RKO (cell line): ENCODE results near the gene MAPK10.
A peak's percentile ranks its signal among the peaks of the same experiment; 100 is the strongest.
"Not testable (repeated sequence)": the region's sequence is repeated elsewhere in the genome, so short reads cannot be mapped to it uniquely, and the experiment has no call there.

Source experiments
- DNase-seq: peaks from one replicate; pipeline ENCODE4 v3.0.0-alpha.2; 2016; ENCODE audit warnings: low spot score

MAPK10 gene

DNA sequence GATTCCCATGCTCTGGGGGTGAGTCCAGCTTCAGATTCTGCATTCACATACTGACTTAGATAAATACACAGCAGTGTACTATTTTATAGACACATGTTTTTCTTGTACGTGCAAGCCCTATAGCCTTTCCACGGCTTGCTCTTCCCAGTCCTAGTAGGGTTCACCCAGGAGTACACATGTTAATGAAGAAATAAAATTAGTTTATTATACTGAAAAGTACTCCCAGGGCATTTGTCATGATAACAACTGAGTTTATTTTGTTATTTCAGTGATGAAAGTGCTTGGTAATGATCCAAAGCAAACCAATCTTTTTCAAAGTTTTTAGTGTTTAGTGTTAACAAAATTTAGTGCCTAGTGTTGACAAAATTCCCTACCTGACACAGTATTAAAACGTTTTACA, 21.3 kb downstream of the MAPK10 start:
- no peak for DNase-seq

DNA sequence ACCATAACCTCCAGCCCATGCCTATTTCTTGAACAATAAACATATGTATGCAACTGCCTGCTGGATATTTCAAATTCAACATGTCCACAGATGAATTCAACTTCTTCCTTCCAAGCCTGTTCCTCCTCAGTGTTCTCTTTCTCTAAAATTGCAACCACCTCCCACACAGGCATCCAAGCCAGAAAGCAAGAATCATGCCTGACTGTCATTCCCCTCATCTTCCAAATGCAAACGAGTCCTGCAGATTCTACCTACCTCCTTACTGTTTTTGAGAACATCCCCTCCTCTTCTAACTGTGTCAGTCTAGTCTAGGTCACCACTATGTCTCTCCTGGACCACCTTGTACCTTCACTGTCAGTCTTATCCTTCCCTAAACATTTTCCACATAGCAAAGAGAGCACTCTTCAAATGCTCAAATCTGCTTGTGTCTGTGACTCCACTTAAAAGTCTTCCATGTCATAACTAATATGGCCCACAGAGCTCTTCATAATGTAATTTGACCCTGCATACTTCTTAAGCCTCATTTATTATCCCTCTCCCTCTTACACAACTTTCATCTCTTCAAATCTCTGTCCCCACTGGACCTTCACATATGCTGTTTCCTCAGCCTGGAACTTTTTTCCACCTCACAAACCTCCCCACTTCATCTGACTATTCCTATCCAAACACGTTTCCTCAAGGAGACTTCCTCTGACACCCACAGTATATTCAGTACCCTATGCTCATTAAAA, 25.7 kb downstream of the MAPK10 start:
- no peak for DNase-seq

DNA sequence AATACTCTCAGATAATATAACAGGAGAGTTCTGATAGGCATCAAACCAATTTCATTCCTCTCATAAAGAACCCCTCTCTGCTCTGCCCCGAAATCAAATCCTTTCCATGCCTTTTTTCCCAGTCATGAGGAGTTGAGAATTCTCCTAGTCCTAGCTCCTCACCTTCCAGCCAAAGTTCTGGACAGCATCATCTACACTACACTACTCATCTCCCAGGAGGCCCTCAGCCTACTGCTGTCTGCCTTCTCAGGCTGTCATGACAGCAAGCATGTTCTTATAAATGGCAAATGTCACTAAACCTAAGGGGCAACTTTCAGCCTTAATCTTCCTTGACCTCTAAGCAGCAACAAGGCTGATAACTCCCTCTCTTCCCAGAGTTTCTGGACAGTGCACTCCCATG, 26.6 kb downstream of the MAPK10 start:
- DNase-seq: no peak

DNA sequence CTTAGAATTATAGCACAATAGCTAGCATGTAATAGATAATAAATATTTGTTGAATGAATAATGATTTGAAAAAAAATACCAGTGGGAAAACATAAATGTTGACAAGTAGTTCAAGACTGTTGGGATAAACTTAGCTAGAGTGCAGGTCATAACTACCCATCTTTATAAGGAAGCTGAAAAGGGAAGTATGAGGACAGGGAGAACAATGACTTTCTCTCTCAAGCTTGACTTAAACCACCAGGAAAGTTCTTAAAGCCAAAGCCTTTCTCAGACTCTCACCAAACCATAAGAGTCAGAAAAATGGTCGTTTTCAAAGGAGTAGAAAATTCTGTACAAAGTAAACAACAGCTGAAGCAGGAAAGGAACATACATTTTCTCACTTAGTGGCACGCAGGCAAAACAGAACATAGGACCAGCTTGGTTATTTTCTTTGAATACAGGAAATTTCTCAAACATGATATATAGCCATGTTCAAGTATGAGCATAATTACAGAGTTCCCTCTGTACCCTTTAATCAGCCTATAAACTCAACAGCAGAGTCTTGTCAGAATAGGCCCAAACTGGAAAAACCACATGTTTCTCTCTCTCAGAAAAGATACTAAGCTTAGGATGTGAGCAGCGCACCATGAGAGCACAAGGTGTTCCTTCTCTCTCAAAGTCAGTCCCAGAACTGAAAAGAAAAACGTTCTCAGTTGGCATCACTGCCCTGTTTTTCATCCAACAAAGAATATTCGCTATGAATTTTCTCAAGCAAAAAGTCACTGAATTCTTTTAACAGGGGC, 28.7 kb downstream of the MAPK10 start:
- DNase-seq: no peak

DNA sequence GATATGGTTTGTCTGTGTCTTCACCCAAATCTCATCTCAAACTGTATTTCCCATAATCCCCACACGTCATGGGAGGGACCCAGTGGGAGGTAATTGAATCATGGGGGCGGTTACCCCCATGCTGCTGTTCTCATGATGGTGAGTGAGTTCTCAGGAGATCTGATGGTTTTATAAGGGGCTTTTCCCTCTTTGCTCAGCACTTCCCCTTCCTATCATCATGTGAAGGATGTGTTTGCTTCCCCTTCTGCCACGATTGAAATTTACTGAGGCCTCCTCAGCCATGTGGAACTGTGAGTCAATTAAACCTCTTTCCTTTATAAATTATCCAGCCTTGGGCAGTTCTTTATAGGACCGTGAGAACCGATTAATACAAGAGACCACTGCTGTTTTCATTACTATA, 29.4 kb downstream of the MAPK10 start:
- not testable (repeated sequence) for DNase-seq

DNA sequence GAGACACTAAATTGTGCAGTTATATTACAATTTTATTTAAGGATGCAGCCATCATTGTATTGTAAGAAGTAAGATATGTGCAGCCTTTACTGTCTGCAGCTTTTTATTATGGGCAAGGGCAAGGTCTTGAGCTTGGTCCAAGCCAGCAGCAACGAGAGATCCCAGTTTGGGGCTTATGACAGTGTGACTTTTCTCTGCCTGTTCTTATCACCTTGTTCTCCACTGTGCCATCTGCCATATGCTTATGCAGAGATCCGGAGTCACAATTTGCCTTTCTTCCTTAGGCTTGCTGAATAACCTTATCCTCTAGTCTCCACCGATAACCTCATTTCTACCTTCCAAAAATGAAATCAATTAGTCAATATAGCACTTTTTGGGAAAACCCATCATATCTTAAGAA, 30.4 kb downstream of the MAPK10 start:
- no peak for DNase-seq

DNA sequence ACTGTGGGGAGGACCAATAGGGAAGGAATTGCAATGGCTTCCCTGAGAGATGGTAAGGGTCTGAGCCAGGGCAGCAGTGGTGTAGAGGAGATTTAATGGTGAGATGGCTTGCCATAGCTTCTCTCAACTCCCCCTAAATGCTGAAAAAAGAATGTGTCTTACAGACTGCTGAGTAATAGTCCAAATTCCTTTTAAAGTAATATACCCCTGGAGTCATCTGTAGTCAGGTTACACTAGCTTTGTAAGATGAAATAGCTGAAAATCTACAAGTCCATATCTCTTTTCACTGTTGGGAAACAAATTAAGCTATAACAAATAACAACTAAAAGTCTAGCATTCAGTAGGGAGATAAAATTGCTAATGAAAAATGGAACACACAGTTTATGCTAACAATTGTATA, 33.5 kb downstream of the MAPK10 start:
- peak; percentile 5 for DNase-seq

DNA sequence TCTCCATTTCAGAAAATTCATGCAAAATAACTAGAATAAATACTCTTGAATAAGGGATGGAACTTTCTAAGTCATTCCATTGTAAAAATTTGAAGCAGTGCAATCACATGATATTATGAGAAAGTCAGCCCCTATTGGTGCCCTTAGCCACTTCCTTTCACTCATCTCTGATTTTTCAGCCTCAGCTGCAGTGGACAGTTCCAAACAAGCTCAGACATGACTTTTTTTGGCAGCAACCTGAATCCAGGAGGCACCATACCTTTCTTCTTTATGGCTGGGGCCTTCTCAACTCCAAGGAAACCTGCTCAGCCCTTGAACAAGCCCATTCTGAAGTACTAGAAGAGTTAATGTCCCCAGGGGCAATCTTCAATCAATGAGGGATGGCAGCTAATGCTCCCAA, 40.5 kb downstream of the MAPK10 start:
- no peak for DNase-seq

DNA sequence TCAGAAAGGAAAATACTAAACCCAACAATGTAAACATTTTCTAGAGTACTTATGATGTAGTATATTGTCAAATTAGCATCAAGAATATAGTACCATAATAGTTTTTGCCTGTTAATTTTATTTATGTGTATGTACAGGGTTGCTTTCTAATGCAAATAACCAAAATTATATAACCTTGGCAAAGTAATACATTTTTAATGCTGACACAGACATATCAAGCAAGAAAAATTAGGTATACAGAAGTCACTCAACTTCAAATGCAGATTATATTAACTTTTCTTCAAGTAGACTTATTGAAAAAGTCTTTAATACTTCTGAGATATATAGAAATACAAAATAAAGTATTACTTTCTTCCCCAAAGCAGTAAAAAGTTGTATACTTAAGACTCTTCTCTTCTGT, 44.3 kb downstream of the MAPK10 start:
- DNase-seq: no peak

DNA sequence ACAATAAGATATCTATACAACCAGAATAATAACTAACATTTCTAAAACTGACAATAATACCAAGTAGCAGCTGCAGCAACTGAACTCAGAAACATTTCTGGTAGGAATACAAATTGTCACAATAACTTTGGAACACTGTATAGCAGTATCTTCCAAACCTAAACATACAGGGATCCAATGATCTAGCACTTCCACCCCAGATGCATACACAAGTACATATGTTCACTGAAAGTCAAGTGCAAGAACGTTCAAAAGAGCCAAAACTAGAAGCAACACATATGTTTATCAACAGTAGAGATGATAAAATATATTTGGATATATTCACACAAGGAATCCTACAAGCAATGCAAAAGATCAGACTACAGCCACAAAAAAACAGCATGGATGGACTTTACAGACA, 46.2 kb downstream of the MAPK10 start:
- no peak for DNase-seq

DNA sequence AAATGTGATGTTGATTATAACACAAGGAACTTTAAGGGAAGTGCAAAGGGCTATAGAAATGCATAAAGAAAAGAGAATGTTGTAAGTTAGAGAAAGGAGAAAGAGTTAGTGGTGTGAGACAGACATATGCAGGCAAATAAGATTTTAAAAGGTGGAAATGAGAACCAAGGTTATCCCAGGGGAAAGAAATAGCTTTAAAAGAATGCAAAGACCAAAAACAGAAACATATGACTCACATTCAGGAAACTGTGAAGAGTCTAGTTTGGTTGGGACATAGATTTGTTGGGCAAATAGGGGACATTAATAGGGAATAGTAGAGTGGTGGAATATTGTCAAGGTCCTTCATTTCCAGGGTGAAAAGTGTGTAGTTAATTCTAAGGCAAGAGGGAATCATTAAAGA, 52.4 kb downstream of the MAPK10 start:
- DNase-seq: no peak

DNA sequence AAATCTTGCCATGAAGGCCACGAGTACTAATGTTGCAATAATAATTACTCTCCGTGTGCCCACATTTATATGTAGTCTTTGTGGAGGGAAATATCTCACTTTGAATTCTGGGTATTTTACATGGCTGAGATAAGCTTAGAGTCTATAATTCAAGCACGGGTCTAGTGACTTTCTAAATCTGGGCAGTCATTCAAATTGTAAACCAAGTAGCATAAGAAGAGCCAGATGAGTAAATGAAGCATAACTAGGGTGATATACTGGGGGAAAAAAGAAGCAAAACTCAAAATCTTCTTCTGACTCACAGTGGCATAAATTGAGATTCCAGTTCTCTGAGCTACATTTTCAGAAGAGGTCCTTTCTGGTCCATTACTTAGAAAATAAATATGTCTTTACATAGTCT, 53.0 kb downstream of the MAPK10 start:
- DNase-seq: no peak

DNA sequence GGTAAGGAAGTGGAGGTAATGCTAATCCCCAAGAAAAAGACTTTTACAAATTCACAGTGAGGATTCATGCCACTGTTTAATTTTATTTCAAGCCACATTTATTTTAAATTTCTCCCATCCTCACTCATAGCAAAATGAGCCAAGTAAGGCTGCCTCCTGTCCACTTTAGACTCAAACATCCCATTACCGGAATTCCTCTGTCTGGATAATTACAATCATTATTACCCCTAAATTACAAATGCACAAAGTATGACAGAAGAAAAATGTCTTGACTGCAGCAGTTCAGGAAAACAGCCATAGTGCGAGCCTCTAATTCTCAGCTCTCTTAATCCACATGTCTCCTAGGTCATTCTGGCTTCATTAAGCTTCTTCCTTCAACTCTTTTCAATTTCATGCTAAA, 57.0 kb downstream of the MAPK10 start:
- no peak for DNase-seq

DNA sequence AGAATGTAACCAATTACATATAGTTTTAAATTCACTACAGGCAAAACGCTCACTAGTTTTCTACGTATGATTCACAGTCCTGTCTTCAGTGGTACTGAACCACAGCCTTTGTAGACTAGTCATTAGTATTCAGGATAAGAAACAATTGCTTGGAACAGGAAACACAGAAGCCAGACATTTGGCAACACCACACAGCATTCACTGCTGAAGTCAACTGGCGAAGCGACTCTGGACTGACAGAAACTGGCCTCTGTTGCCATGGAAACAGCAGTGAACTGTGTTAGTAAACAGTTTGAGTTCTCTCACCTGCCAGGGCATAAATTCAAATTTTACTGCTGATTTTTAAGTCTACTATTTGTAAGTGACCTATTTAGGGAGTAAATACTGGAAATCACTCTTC, 57.6 kb downstream of the MAPK10 start:
- DNase-seq: no peak

DNA sequence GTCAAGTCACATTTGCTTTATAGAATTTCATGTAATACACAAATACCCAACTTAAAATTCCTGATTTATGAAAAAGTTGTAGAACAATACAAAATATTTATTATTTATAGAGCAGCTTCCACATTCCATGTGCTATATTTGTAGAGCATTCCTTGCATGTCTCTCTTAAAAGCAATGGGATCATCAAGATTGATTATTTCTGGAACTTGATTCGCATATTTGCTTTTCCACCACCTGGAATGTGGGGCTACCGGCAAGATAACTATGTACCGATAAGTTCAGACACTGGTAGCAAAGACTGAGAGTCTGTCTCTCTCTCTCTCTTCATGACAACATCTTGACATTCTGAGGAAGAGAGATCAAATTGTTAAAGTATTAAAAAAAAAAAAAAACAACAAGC, 59.3 kb downstream of the MAPK10 start:
- no peak for DNase-seq

DNA sequence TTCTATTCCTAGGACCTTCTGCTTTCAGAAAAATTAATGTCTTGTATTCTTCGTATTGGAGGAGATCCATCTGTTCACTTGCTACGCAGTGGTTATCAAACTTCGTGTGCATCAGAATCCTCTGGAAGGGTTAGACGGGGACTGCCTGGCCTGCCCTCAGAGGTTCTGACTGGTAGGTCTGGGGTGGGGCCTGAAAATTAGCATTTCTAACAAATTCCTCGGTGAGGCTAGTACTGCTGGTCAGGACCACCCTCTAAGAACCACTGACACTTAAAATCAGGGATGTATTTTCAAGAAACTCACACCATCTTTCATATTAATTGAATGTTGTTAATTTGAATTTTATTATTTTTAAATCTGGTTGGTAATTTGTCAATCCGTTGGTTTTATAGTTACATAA, 63.0 kb downstream of the MAPK10 start:
- no peak for DNase-seq

DNA sequence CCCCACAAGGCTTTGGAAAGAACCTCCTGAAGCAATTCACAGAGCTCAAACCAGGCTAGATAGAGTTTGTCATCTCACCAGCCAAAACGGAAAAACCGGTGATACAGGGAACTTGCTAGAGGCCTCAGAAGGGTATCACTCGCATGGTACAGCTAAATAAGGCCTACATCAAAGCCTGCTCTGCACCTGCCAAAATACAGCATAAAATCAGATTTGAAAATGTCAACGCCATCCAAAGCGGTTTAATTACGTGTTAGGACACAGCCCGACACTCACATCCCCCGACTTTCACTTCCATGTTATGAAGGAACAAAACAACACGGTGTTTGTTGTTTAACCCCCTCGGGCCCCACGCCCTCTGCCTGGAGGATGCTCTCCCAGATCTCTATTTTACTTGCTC, 65.0 kb downstream of the MAPK10 start:
- DNase-seq: no peak

DNA sequence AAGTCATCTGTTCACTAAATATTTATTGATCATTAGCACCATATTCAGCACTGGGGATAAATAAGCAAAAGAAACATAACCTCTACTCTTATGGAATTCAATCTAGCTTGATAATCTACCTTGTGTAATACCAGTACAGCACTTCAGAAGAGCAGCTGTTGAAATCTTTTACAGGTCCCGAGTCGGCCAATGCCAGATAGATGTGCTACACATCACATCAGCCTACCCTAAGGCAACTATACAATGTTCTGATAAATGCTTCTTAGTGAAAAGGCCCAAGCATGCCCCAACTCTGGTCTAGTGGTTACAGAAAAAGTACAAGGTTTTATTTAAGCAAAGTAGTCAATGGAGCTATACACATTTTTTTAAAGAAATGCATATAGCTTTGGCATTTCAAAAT, 68.7 kb downstream of the MAPK10 start:
- no peak for DNase-seq

DNA sequence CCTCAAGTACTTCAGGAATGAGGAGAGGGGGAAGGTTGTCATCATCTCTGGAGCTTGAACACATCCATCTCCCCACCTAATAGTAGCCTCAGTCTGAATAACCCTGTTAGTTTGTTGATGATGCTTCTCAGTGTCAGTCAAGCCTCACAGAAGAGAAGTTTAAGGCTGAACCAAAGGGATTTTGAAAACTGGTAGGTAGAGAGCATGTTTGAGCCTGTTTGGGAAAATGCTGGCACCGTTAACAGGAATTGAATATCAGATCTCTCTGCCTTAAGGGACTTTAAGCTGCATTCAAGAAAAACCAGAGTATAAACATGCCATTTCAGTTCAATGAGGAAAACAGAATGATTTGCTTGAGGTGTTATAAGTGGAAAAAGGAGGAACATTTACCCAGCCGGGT, 73.1 kb downstream of the MAPK10 start:
- DNase-seq: no peak

DNA sequence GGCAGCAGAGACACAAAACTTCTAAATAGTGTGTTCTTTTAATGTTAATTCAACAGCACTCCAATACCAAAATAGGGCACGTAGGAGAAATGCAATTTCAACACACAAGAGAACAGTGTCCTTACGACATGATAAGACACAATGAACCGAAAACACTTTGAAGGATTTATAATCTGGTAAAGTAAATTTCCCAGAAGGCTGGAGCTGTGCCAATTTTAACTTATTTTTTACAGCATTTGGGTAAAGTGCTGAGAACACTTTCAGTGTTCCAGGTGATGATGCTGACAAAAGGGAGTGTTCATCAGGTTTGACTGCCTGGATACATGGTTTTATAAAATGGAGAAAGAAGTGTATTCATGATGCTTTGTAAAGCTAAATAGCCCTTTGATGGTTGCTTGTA, 76.5 kb downstream of the MAPK10 start:
- no peak for DNase-seq

DNA sequence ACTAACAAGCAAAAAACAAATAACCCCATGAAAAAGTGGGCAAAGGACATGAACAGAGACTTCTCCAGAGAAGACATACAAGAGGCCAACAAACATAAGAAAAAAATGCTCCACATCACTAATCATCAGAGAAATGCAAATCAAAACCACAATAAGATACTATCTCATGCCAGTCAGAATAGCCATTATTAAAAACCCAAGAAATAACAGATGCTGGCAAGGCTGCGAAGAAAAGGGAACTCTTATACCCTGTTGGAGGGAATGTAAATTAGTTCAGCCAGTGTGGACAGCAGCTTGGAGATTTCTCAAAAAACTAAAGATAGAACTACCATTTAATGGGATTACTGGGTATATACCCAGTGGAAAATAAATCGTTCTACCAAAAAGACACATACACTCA, 79.6 kb downstream of the MAPK10 start:
- DNase-seq: no peak

DNA sequence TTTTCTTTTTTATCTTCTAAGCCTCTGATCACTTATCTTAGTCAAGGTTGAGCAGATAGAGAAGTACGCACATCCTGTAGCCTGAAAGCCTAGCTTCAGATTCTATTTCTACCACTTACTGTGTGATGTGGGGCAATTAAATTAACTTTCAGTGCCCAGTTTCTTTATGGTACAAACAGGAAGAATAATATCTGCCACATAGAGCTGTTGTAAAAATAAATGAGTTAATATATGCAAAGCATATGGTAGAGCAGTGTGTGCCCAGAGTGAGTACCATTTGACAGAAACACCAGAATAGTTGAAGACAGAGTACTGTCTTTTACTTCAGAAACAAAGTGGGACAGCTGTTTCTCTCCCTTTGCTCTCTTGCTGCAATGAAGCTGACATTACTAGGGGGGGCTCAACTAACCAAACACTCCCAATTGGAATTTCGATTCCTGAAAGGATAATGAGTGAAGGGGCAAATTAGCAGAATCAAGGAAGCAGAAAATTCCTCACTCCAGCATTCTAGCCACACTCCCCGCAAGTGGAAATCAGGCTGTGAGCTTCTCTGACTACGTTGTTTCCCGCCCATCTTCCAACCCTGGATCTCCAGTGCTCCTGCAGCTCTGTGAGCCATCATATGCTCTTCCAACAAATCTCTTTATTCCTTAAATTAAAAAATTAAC, 80.4 kb downstream of the MAPK10 start:
- no peak for DNase-seq

DNA sequence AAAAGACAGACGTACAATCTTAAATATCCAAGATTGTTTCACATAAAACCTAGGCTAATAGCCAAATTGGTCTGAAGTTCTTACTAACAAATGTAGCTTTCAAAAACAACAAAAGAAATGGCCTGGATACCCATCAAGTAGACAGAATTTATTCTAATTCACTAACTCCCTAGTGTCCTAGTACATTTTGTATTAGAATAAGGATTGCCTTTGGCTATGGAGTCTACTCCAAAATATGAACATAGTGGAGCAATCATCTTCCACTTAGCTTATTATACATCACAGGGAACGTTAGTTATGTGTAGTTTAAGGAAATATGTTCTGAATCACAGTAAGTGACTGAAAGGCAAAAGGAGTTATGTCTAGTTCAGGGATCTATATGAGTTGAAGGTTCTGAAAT, 81.7 kb downstream of the MAPK10 start:
- no peak for DNase-seq
